Pons (tissue), 1 donor: ENCODE measurements around the gene ANXA8L1.
"Not testable (repeated sequence)": the region's sequence is repeated elsewhere in the genome, so short reads cannot be mapped to it uniquely, and the experiment has no call there.

ENCODE experiments used
- DNase-seq: peaks from one replicate; pipeline ENCODE4 v3.0.0-alpha.2; 2016; ENCODE audit warnings: low spot score

Gene ANXA8L1

GRCh38 chr10:46375406-46375805 is at the start of gene ANXA8L1:
Gene ANXA8L1 (plus strand): TSS chr10:46375776. CDS start chr10:46375852, 76 bp downstream.
- not testable (repeated sequence) for DNase-seq

GRCh38 chr10:46326066-46326465 is 49.5 kb upstream of the ANXA8L1 start:
- no peak for DNase-seq

- no peak for DNase-seq
Observed at GRCh38 chr10:46326971-46327370, 48.6 kb upstream of the ANXA8L1 start.

- no peak for DNase-seq
Observed at GRCh38 chr10:46327685-46328084, 47.9 kb upstream of the ANXA8L1 start.

GRCh38 chr10:46328853-46329689 is 46.5 kb upstream of the ANXA8L1 start:
- peak; percentile 95 for DNase-seq

GRCh38 chr10:46329690-46330016 is 45.9 kb upstream of the ANXA8L1 start:
- no peak for DNase-seq

GRCh38 chr10:46330894-46331293 is 44.7 kb upstream of the ANXA8L1 start:
- DNase-seq = no peak

- DNase-seq = not testable (repeated sequence)
Observed at GRCh38 chr10:46365484-46365883, 10.1 kb upstream of the ANXA8L1 start.

GRCh38 chr10:46367209-46367608 is 8.4 kb upstream of the ANXA8L1 start:
- not testable (repeated sequence) for DNase-seq

GRCh38 chr10:46367666-46368240 is 7.8 kb upstream of the ANXA8L1 start:
- DNase-seq = not testable (repeated sequence)

GRCh38 chr10:46368956-46369355 is 6.6 kb upstream of the ANXA8L1 start:
- not testable (repeated sequence) for DNase-seq

GRCh38 chr10:46374410-46374809 is 1.2 kb upstream of the ANXA8L1 start:
- not testable (repeated sequence) for DNase-seq

- DNase-seq = not testable (repeated sequence)
Observed at GRCh38 chr10:46377022-46377421, 1.4 kb downstream of the ANXA8L1 start.

- DNase-seq = not testable (repeated sequence)
Observed at GRCh38 chr10:46377651-46378050, 2.1 kb downstream of the ANXA8L1 start.

GRCh38 chr10:46378108-46378507 is 2.5 kb downstream of the ANXA8L1 start:
- not testable (repeated sequence) for DNase-seq

- not testable (repeated sequence) for DNase-seq
Observed at GRCh38 chr10:46379233-46379848, 3.8 kb downstream of the ANXA8L1 start.

- not testable (repeated sequence) for DNase-seq
Observed at GRCh38 chr10:46385858-46386257, 10.3 kb downstream of the ANXA8L1 start.

GRCh38 chr10:46386694-46387093 is 11.1 kb downstream of the ANXA8L1 start:
- DNase-seq = not testable (repeated sequence)

- not testable (repeated sequence) for DNase-seq
Observed at GRCh38 chr10:46387309-46387902, 11.8 kb downstream of the ANXA8L1 start.

GRCh38 chr10:46391422-46391821 is 15.8 kb downstream of the ANXA8L1 start:
- DNase-seq = not testable (repeated sequence)

- DNase-seq = not testable (repeated sequence)
Observed at GRCh38 chr10:46396441-46397279, 21.1 kb downstream of the ANXA8L1 start.

GRCh38 chr10:46397767-46398166 is 22.2 kb downstream of the ANXA8L1 start:
- not testable (repeated sequence) for DNase-seq
